Measurements from ENCODE around the gene PLEKHH3. TPM values are rescaled to one million over a fixed set of nuclear protein-coding genes. Genes with fewer than 3 reads are reported as not detected.

PLEKHH3 gene
- polyA plus RNA-seq, 1 of the 3 experiments (the other 2 are of a cell fraction): 12.8 TPM

DNA sequence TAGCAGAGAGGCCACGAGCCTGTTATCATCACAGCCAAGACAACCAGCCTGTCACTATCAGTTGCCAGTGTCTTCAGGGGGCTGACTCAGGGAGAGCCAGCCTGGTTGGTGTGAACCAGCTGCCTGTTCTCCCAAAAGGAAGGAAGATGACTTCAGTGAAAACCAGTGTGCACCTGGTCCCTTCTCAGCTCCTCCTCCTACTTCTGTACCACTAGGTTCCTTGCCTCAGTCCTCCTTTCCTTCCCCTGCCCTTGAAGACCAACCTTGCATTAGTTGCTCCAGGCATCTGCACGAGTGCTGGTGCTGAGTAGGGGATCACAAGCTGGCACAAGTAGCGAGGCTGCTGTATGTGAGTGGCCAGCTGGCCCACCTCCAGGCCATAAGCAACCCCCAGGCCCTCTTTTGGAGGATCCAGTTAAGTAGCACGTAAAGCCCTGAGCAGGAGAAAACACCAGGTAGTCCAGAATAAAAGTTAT is 58.8 kb downstream of the PLEKHH3 start:
- Histone ChIP-seq H3K4me3 (ENCODE audit: low read depth in 2 of 2, low read length in 1 of 2) (no peak overlapping the region), H3K4me2 (no peak overlapping the region), H3K27ac (ENCODE audit: low read depth in 2 of 2, low read length in 1 of 2) (peak overlapping the region in 1 of 2 experiments; percentile 71; a peak in 2 of 4 replicates), H3K79me2 (ENCODE audit: insufficient read depth) (no peaks in the 10 kb centered on the region), H4K20me1 (ENCODE audit: insufficient read depth) (no peaks in the 10 kb centered on the region), H3K4me1 (ENCODE audit: control insufficient read depth in 1 of 2, insufficient read depth in 2 of 2, low read depth in 1 of 2, low read length in 1 of 2) (peaks cover 0 to 16% of the 10 kb centered on the region in 2 experiments; a peak in 1 of 4 replicates), H3K36me3 (replicated peaks in 1 of 2; ENCODE audit: control insufficient read depth in 1 of 2, insufficient read depth in 2 of 2, low read length in 1 of 2) (peaks cover 22 to 23% of the 10 kb centered on the region in 2 experiments), H3K9me3 (no peaks in the 10 kb centered on the region), H3K9me2 (no peaks in the 10 kb centered on the region), H3K27me3 (ENCODE audit: insufficient read depth) (no peaks in the 10 kb centered on the region), H2AFZ (ENCODE audit: low read depth) (no peak overlapping the region), H3F3A (replicated peaks; ENCODE audit: insufficient read depth) (peaks cover 10% of the 10 kb centered on the region), H3K9ac (no peak overlapping the region)
- TF ChIP-seq MEF2A (IDR thresholded peaks at IDR 0.05; ENCODE audit: borderline replicate concordance, low read depth): no peak
- TF ChIP-seq RAD21 (IDR thresholded peaks at IDR 0.05; ENCODE audit: low read length): no peak
- no peak for TF ChIP-seq YY1 (IDR thresholded peaks at IDR 0.05; ENCODE audit: low read depth)
- no peak for TF ChIP-seq TCF12 (IDR thresholded peaks at IDR 0.05)
- TF ChIP-seq ELF1 (IDR thresholded peaks at IDR 0.05): no peak
- no peak for TF ChIP-seq EZH2phosphoT487 (IDR thresholded peaks at IDR 0.05; ENCODE audit: borderline replicate concordance, low read depth)
- TF ChIP-seq PBX3 (IDR thresholded peaks at IDR 0.05): no peak
- TF ChIP-seq SIN3A (IDR thresholded peaks at IDR 0.05; ENCODE audit: borderline replicate concordance, low read depth, low read length): no peak
- no peak for TF ChIP-seq EP300 (IDR thresholded peaks at IDR 0.05; ENCODE audit: borderline replicate concordance in 1 of 2, low read depth in 1 of 2, low read length in 1 of 2)
- no peak for TF ChIP-seq USF1 (IDR thresholded peaks at IDR 0.05; ENCODE audit: borderline replicate concordance, low read depth)
- no peak for TF ChIP-seq ZBTB33 (IDR thresholded peaks at IDR 0.05; ENCODE audit: borderline replicate concordance, low read depth)
- TF ChIP-seq FOSL2 (IDR thresholded peaks at IDR 0.05; ENCODE audit: borderline replicate concordance, low read depth): no peak
- TF ChIP-seq TEAD4 (IDR thresholded peaks at IDR 0.05; ENCODE audit: borderline replicate concordance, insufficient read depth): no peak
- TF ChIP-seq RFX5 (IDR thresholded peaks at IDR 0.05; ENCODE audit: low read length): no peak
- TF ChIP-seq GABPA (IDR thresholded peaks at IDR 0.05; ENCODE audit: low read depth): no peak
- ChIA-PET CTCF (interaction anchor here (1.1 to 2.1 kb wide), 14 partner anchors 8 to 75 kb away, joined by 3 to 14 read pairs (median 6); partner anchors contain the start of genes CCR10, PLEKHH3 and PSMC3IP), POLR2A (interaction anchor here (0.6 to 2.2 kb wide), 8 partner anchors 9 to 187 kb away, joined by 3 to 12 read pairs (median 6); partner anchors contain the start of genes PLEKHH3, PSMC3IP, RETREG3 and TUBG1)
- WGBS (ENCODE audit: low lambda C conversion rate): 60% methylated on average over 4 of the region's 4 CpGs
- DNase-seq: peak; percentile 42

Small RNA genes lying within 50 kb of the gene (small RNA-seq; reads per million reads assigned to genes)
- 0 to 0.66 (median 0) reads per million in 7 experiments for gene MIR6780A

Other genes starting within 250 kb of the PLEKHH3 start
- gene ATP6V0A1, start 218.1 kb downstream of the PLEKHH3 start, polyA plus RNA-seq (2012; rRNA removed): 31.7 and 37.1 TPM in 2 replicates
- gene NAGLU, start 140.8 kb downstream of the PLEKHH3 start, polyA plus RNA-seq (2012; rRNA removed): 25.0 and 33.9 TPM in 2 replicates
- 1.2 and 1.3 TPM in 2 replicates for gene HSD17B1, start 124.1 kb downstream of the PLEKHH3 start, polyA plus RNA-seq (2012; rRNA removed)
- gene COASY, start 114.8 kb downstream of the PLEKHH3 start, polyA plus RNA-seq (2012; rRNA removed): 56.6 and 69.4 TPM in 2 replicates
- gene MLX, start 109.9 kb downstream of the PLEKHH3 start, polyA plus RNA-seq (2012; rRNA removed): 44.5 and 66.4 TPM in 2 replicates
- 14.2 and 17.3 TPM in 2 replicates for gene PSMC3IP, start 99.3 kb downstream of the PLEKHH3 start, polyA plus RNA-seq (2012; rRNA removed)
- gene RETREG3, start 67.6 kb downstream of the PLEKHH3 start, polyA plus RNA-seq (2012; rRNA removed): 13.3 and 24.9 TPM in 2 replicates
- gene TUBG1, start 67.3 kb downstream of the PLEKHH3 start, polyA plus RNA-seq (2012; rRNA removed): 72.4 and 145 TPM in 2 replicates
- 27.6 and 33.9 TPM in 2 replicates for gene TUBG2, start 17.7 kb downstream of the PLEKHH3 start, polyA plus RNA-seq (2012; rRNA removed)
- gene CCR10, start 4.8 kb upstream of the PLEKHH3 start, polyA plus RNA-seq (2012; rRNA removed): 2.2 and 3.1 TPM in 2 replicates
- gene CNTNAP1, start 5.5 kb upstream of the PLEKHH3 start, polyA plus RNA-seq (2012; rRNA removed): 74.3 and 92.7 TPM in 2 replicates
- gene EZH1, start 68.0 kb upstream of the PLEKHH3 start, polyA plus RNA-seq (2012; rRNA removed): 28.6 and 42.9 TPM in 2 replicates
- 2.5 and 3.0 TPM in 2 replicates for gene RAMP2, start 84.2 kb upstream of the PLEKHH3 start, polyA plus RNA-seq (2012; rRNA removed)
- gene VPS25, start 96.5 kb upstream of the PLEKHH3 start, polyA plus RNA-seq (2012; rRNA removed): 127 and 158 TPM in 2 replicates
- 8.7 and 12.5 TPM in 2 replicates for gene WNK4, start 103.6 kb upstream of the PLEKHH3 start, polyA plus RNA-seq (2012; rRNA removed)
- gene COA3, start 121.7 kb upstream of the PLEKHH3 start, polyA plus RNA-seq (2012; rRNA removed): 90.5 and 103 TPM in 2 replicates
- gene CNTD1, start 121.9 kb upstream of the PLEKHH3 start, polyA plus RNA-seq (2012; rRNA removed): 0.26 TPM in 1 of 2 replicates, not detected in the other
- 78.0 and 97.4 TPM in 2 replicates for gene BECN1, start 147.3 kb upstream of the PLEKHH3 start, polyA plus RNA-seq (2012; rRNA removed)
- gene PSME3, start 156.4 kb upstream of the PLEKHH3 start, polyA plus RNA-seq (2012; rRNA removed): 139 and 152 TPM in 2 replicates
- 0.24 and 0.33 TPM in 2 replicates for gene AOC2, start 167.6 kb upstream of the PLEKHH3 start, polyA plus RNA-seq (2012; rRNA removed)
- 0.03 and 0.08 TPM in 2 replicates for gene AOC3, start 174.2 kb upstream of the PLEKHH3 start, polyA plus RNA-seq (2012; rRNA removed)
- gene G6PC1, start 223.8 kb upstream of the PLEKHH3 start, polyA plus RNA-seq (2012; rRNA removed): not detected in 2 replicates